HG03432 (cell line): Measurements from ENCODE around the gene POMC.
"Not testable (repeated sequence)": the region's sequence is repeated elsewhere in the genome, so short reads cannot be mapped to it uniquely, and the experiment has no call there.

ENCODE experiments used
- ATAC-seq: cut with Tn5 transposase; IDR thresholded peaks from one replicate; pipeline ENCODE4 v1.9.1; 2021; ENCODE audit warnings: mild to moderate bottlenecking, moderate library complexity; ENCODE audit not compliant: unreplicated experiment

POMC gene

GRCh38 chr2:25177211-25177611, 8.8 kb upstream of the POMC start:
- no peak for ATAC-seq

GRCh38 chr2:25176541-25177181, 8.3 kb upstream of the POMC start:
- ATAC-seq = no peak

DNA sequence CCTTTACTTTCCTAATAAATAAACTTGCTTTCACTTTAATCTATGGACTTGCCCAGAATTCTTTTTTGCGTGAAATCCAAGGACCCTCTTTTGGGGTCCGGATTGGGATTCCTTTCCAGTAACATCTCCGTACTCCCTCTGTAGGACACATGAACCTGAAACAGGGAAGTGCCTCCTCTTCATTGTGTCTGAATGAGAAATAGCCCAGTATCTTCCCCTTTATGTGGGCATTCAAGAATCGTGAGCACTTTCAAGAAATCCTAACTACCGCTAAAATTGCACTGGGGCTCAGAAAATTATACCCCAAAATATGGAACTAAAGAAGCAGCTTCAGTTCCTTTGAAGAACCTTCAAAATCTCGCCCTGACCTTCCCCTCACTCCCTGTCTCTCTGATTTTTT, 7.8 kb upstream of the POMC start:
- no peak for ATAC-seq

GRCh38 chr2:25174192-25174861, 5.9 kb upstream of the POMC start:
- ATAC-seq = no peak

DNA sequence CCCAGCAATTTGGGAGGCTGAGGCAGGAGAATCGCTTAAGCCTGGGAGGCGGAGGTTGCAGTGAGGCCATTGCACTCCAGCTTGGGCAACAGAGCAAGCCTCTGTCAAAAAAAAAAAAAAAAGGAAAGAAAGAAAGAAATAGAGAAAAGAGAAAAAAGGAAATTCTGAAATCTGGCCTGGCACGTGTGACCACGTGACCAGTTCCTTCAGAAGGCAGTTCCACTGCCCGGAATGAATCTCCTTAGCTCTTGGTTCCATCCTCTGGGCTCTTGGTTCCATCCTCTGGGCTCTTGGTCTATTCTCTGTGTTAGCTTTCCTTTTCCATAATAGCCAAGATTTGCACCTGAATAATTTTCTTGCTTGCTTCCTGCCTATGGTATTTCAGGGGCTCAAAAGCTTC, 5.3 kb upstream of the POMC start:
- ATAC-seq = no peak

DNA sequence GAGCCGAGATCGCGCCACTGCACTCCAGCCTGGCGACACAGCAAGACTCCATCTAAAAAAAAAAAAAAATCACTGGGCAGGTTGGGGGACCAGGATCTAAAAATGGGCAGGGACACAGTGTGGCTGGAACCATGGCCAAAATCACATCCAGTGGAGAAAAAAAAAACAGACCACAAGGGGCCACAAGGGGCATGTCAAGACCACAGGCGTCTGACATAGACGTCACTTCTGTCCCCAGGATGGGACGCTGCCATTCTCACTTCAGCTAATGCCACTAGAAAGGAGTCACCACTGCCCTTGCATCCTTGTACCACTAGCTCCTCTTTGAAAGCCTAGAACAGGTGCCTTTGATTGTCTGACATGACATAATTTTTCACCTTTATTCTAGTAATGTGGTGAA, 2.5 kb upstream of the POMC start:
- ATAC-seq = no peak

GRCh38 chr2:25169073-25169470, 692 bp upstream of the POMC start:
- no peak for ATAC-seq

- peak; percentile 76 for ATAC-seq
Measured at GRCh38 chr2:25165992-25166875, 2.1 kb downstream of the POMC start.

GRCh38 chr2:25164561-25164960, 3.8 kb downstream of the POMC start:
- ATAC-seq = no peak

DNA sequence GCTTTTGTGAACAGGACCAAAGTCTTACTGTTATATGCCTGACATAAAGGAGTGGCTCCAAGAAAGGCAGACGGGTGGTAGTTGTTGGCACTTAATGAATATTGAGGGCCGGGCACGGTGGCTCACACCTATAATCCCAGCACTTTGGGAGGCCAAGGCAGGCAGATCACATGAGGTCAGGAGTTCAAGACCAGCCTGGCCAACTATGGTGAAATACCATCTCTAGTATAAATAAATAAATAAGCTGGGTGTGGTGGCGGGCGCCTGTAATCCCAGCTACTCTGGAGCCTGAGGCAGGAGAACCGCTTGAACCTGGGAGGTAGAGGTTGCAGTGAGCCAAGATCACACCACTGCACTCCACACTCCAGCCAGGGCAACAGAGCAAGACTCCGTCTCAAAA, 6.3 kb downstream of the POMC start:
- not testable (repeated sequence) for ATAC-seq

DNA sequence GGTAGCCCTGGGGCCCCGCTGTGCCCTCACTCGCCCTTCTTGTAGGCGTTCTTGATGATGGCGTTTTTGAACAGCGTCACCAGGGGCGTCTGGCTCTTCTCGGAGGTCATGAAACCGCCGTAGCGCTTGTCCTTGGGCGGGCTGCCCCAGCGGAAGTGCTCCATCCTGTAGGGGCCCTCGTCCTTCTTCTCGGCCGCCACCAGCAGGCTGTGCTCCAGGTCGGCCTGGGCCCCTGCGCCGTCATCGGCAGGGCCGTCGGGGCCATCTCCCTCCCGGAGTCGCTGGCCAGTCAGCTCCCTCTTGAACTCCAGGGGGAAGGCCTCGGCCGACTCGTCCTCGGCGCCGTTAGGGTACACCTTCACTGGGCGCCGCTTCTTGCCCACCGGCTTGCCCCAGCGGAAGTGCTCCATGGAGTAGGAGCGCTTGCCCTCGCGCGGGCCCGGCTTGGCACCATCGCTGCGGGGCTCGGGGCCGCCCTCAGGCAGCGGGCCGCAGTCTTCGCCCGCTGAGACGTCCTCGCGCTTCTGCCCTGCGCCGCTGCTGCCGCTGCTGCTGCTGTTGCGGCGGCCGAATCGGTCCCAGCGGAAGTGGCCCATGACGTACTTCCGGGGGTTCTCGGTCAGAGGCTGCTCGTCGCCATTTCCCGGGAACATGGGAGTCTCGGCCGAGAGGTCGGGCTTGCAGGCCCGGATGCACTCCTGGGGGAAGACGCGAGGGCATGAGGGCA, 7.2 kb downstream of the POMC start:
- peak; percentile 63 for ATAC-seq

GRCh38 chr2:25160376-25160775, 8.0 kb downstream of the POMC start:
- ATAC-seq = no peak

DNA sequence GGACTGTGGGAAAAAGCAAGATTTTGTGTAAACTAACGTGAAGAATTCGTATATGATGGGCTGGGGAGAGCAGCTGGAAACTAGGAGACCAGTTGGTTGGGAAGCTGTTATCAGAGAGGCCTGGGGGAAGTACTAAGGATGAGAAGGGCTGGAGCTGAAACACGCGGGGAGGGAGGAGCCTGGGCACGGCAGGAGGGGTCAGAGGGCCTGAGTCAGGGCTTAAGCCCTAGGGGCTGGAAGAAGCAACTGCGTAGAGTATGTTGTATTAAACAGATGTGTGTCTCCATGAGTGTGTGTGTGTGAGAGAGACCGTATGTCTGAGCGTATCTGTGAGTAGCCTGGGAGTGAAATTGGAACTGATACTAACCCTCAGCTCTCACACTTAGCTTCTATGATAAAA, 8.4 kb downstream of the POMC start:
- ATAC-seq = no peak

- no peak for ATAC-seq
Measured at GRCh38 chr2:25158096-25158852, 10.1 kb downstream of the POMC start.

GRCh38 chr2:25155401-25155800, 13.0 kb downstream of the POMC start:
- no peak for ATAC-seq

DNA sequence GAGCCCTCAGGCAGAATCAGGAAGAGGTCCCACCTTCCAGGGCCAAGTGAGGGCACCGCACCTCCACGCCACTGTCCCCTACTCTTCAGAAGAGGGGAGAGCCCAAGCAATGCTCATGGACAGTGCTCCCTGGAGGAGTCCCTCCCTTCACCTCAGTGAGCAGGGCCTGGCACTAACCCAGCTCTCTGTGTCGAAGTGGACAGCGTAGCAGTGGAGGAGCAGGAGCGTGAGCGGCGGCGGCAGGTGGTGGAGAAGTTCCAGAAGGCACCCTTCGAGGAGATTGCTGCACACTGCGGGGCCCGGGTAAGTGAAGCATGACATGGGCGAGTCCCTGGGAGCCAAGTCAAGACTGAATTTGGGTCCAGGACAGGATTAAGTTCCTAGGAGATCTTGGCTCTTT, 16.7 kb downstream of the POMC start:
- no peak for ATAC-seq

DNA sequence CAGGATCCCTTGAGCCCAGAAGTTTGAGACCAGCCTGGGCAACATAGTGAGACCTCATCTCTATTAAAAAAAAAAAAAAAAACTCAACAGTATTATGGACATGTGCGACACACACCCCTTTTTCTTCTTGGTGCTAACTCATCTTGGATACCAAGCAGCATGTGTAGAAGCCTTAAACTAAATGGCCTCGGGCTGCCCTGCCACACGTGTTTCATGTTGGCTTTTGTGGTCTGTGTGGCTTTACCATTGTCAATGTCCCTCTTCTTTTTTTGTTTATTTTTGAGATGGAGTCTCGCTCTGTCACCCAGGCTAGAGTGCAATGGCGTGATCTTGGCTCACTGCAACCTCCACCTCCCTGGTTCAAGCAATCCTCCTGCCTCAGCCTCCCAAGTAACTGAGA, 17.4 kb downstream of the POMC start:
- ATAC-seq = not testable (repeated sequence)

- no peak for ATAC-seq
Measured at GRCh38 chr2:25149646-25150045, 18.7 kb downstream of the POMC start.

DNA sequence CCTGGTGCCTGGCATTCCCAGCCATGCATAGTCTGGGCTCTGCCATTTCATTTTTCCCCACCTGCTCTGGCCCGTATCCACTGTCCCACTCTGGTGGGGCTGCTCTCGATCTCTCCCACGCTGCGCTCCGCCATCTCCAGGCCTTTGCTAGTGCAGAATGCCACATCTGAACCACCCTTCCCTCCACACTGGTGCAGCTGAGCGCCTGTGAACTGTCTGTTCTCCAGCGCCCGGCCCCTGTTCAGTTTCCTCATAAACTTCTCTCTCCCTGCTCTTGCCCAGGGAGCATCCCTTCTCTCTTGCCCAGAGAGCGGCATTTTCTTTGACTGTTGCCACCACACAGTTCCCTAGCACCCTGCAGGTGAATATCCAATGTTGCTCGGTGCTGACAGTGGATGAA, 21.5 kb downstream of the POMC start:
- ATAC-seq = no peak

- no peak for ATAC-seq
Measured at GRCh38 chr2:25145803-25146202, 22.6 kb downstream of the POMC start.

GRCh38 chr2:25141120-25141519, 27.3 kb downstream of the POMC start:
- no peak for ATAC-seq
